ENCODE results near the gene RASA2.

GRCh38 chr3:141650783-141651182 lies 164.0 kb downstream of the RASA2 start:
- TF ChIP-seq CTCF (IDR thresholded peaks at IDR 0.05) = no peak
- no peak for TF ChIP-seq POLR2A (IDR thresholded peaks at IDR 0.05)
